ENCODE measurements around the gene MIGA1.

The MIGA1 gene

DNA sequence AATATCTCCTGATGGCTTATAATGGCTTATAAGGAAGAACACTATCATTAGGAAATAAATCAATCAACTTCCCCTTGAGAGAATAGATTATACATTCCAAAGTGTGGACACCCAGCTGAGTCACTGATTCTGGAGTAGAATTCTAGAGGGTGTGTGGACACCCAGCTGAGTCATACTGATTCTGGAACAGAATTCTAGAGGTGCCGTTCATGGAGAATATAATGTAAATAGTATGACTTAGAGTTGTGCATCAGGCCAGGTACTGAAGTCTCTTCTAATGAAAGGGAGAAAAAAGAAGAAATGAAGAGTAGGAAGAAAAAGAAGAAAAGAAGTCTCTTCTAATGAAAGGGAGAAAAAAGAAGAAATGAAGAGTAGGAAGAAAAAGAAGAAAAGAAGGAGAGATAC, 17.4 kb upstream of the MIGA1 start:
- TF ChIP-seq CEBPB (IDR thresholded peaks at IDR 0.05) (no peak), FOXM1 (IDR thresholded peaks at IDR 0.05; ENCODE audit: borderline replicate concordance, low read depth) (no peak), EGR1 (IDR thresholded peaks at IDR 0.05) (no peak), RAD21 (IDR thresholded peaks at IDR 0.05; ENCODE audit: low read depth) (no peak), TEAD4 (IDR thresholded peaks at IDR 0.05) (no peak)
- TF ChIP-seq, protein P1, sequence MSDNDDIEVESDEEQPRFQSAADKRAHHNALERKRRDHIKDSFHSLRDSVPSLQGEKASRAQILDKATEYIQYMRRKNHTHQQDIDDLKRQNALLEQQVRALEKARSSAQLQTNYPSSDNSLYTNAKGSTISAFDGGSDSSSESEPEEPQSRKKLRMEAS (IDR thresholded peaks at IDR 0.05), result no peak

DNA sequence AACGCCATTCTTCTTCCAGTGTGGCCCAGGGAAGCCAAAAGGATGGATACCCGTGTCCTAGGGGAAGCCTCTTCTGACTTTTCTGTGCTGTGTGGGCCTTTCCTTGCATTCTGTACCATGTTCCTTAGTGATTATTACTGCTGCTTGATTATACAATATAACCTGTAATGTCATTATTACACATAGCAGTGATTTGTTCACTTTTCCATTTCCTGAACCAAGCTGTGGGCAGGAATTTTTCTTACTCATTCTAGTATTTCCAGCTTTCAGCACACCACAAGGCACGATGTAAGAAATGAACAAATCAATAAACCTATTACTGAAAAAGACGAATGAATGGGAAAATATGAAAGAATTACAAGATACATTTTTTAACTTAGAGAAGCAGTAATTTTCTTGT, 11.4 kb upstream of the MIGA1 start:
- no peak for TF ChIP-seq ZBTB7A (IDR thresholded peaks at IDR 0.05; ENCODE audit: low read depth)
- TF ChIP-seq CREB1 (IDR thresholded peaks at IDR 0.05; ENCODE audit: low read depth), result no peak
- TF ChIP-seq TCF12 (IDR thresholded peaks at IDR 0.05; ENCODE audit: low read depth), result no peak

DNA sequence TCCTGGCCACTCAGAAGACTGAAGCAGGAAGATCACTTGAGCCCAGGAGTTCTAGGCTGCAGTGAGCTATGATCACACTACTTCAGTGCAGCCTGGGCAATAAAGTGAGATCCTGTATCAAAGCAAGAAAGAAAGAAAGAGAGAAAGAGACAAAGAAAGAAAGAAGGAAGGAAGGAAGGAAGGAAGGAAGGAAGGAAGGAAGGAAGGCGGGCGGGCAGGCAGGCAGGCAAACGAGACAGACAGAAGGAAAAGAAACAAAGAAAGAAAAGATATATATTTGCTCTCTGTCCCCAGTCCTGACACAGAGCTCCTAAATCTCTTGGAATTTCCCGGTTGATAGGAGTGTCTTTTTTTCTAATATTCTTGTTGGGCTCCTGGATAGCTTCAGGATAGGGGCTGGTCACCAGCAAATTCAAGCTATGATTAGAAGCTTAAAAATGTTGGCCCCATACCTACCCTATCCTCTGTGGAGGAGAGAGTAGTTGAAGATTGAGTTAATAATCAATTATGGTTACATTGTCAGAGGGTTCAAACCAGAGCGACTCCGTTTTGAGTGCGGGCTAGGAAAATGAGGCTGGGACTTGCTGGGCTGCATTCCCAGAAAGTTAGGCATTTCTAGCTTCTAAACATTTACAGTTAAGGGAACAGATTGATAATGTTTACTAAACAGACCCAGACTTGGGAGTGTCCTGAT, 3.3 kb upstream of the MIGA1 start:
- no peak for TF ChIP-seq FOXM1 (IDR thresholded peaks at IDR 0.05; ENCODE audit: borderline replicate concordance, low read depth)
- no peak for TF ChIP-seq RAD21 (IDR thresholded peaks at IDR 0.05; ENCODE audit: low read depth)
- no peak for TF ChIP-seq YY1 (IDR thresholded peaks at IDR 0.05; ENCODE audit: low read depth)
- TF ChIP-seq NFIC (IDR thresholded peaks at IDR 0.05), result no peak
- TF ChIP-seq, protein P2, sequence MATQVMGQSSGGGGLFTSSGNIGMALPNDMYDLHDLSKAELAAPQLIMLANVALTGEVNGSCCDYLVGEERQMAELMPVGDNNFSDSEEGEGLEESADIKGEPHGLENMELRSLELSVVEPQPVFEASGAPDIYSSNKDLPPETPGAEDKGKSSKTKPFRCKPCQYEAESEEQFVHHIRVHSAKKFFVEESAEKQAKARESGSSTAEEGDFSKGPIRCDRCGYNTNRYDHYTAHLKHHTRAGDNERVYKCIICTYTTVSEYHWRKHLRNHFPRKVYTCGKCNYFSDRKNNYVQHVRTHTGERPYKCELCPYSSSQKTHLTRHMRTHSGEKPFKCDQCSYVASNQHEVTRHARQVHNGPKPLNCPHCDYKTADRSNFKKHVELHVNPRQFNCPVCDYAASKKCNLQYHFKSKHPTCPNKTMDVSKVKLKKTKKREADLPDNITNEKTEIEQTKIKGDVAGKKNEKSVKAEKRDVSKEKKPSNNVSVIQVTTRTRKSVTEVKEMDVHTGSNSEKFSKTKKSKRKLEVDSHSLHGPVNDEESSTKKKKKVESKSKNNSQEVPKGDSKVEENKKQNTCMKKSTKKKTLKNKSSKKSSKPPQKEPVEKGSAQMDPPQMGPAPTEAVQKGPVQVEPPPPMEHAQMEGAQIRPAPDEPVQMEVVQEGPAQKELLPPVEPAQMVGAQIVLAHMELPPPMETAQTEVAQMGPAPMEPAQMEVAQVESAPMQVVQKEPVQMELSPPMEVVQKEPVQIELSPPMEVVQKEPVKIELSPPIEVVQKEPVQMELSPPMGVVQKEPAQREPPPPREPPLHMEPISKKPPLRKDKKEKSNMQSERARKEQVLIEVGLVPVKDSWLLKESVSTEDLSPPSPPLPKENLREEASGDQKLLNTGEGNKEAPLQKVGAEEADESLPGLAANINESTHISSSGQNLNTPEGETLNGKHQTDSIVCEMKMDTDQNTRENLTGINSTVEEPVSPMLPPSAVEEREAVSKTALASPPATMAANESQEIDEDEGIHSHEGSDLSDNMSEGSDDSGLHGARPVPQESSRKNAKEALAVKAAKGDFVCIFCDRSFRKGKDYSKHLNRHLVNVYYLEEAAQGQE (IDR thresholded peaks at IDR 0.05; ENCODE audit: low read depth), result no peak
- no peak for TF ChIP-seq TAF1 (IDR thresholded peaks at IDR 0.05; ENCODE audit: low read depth)
- no peak for TF ChIP-seq TEAD4 (IDR thresholded peaks at IDR 0.05)
- TF ChIP-seq TCF12 (IDR thresholded peaks at IDR 0.05; ENCODE audit: low read depth), result no peak
- TF ChIP-seq, protein P1 (IDR thresholded peaks at IDR 0.05), result no peak
- TF ChIP-seq EGR1 (IDR thresholded peaks at IDR 0.05), result no peak
- no peak for TF ChIP-seq ZBTB7A (IDR thresholded peaks at IDR 0.05; ENCODE audit: low read depth)
- no peak for TF ChIP-seq CREB1 (IDR thresholded peaks at IDR 0.05; ENCODE audit: low read depth)
- TF ChIP-seq, protein P3, sequence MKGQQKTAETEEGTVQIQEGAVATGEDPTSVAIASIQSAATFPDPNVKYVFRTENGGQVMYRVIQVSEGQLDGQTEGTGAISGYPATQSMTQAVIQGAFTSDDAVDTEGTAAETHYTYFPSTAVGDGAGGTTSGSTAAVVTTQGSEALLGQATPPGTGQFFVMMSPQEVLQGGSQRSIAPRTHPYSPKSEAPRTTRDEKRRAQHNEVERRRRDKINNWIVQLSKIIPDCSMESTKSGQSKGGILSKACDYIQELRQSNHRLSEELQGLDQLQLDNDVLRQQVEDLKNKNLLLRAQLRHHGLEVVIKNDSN (IDR thresholded peaks at IDR 0.05), result no peak
- TF ChIP-seq EP300 (IDR thresholded peaks at IDR 0.05; ENCODE audit: borderline replicate concordance), result no peak
- no peak for TF ChIP-seq CEBPB (IDR thresholded peaks at IDR 0.05)

- TF ChIP-seq, protein P3 (IDR thresholded peaks at IDR 0.05), result no peak
- TF ChIP-seq RAD21 (IDR thresholded peaks at IDR 0.05; ENCODE audit: low read depth) (no peak), CREB1 (IDR thresholded peaks at IDR 0.05; ENCODE audit: low read depth) (no peak), TCF12 (IDR thresholded peaks at IDR 0.05; ENCODE audit: low read depth) (no peak), YY1 (IDR thresholded peaks at IDR 0.05; ENCODE audit: low read depth) (no peak), EGR1 (IDR thresholded peaks at IDR 0.05) (no peak), ZBTB7A (IDR thresholded peaks at IDR 0.05; ENCODE audit: low read depth) (no peak), NFIC (IDR thresholded peaks at IDR 0.05) (no peak), EP300 (IDR thresholded peaks at IDR 0.05; ENCODE audit: borderline replicate concordance) (no peak), CEBPB (IDR thresholded peaks at IDR 0.05) (no peak), TEAD4 (IDR thresholded peaks at IDR 0.05) (no peak), TAF1 (IDR thresholded peaks at IDR 0.05; ENCODE audit: low read depth) (no peak), FOXM1 (IDR thresholded peaks at IDR 0.05; ENCODE audit: borderline replicate concordance, low read depth) (no peak)
- TF ChIP-seq, protein P1 (IDR thresholded peaks at IDR 0.05), result no peak
- TF ChIP-seq, protein P2 (IDR thresholded peaks at IDR 0.05; ENCODE audit: low read depth), result no peak
These were observed 2.2 kb downstream of the MIGA1 start for GRCh38 chr1:77781683-77782082.

GRCh38 chr1:77783141-77783540, 3.7 kb downstream of the MIGA1 start:
- TF ChIP-seq CEBPB (IDR thresholded peaks at IDR 0.05) (no peak), EP300 (IDR thresholded peaks at IDR 0.05; ENCODE audit: borderline replicate concordance) (no peak)
- TF ChIP-seq, protein P3 (IDR thresholded peaks at IDR 0.05), result no peak
